B cell (primary cell): ENCODE results near the gene ZMIZ1. TPM values are rescaled to one million over a fixed set of nuclear protein-coding genes. Genes with fewer than 3 reads are reported as not detected.

Experiments
- ATAC-seq: fragments of 200-7000 bp; cut with Tn5 transposase; one replicate; pipeline ENCODE4 v1.10.0; 2021; ENCODE audit warnings: low read depth, mild to moderate bottlenecking, moderate number of reproducible peaks, moderate library complexity
- CTCF ChIA-PET: fragments of 350-600 bp; sonication (Branson Sonifier 250); formaldehyde crosslinking; loops from one replicate; lab custom pipeline; 2021; ENCODE audit warnings: antibody characterized with exemption, inconsistent platforms; lab: Charles Lee
- POLR2A ChIA-PET: fragments of 350-600 bp; sonication (Branson Sonifier 250); formaldehyde crosslinking; loops from one replicate; lab custom pipeline; 2021; ENCODE audit warnings: antibody characterized with exemption; lab: Charles Lee
- DNase-seq: peaks from one replicate; pipeline ENCODE4 v3.0.0; 2013
- H2AFZ ChIP-seq: 2 replicates; pipeline ENCODE4 v1.6.1; 2012; ENCODE audit warnings: mild to moderate bottlenecking, low read depth, low read length; ENCODE audit not compliant: insufficient read depth, poor library complexity, severe bottlenecking
- H3K27ac ChIP-seq, 2 donors: 1 replicate in 1 of 2; 2 replicates in 1 of 2; pipeline ENCODE4 v1.5.1; 2012 to 2013; ENCODE audit warnings: low read length in 2 of 2, mild to moderate bottlenecking in 2 of 2, moderate library complexity in 1 of 2
- H3K27me3 ChIP-seq, 4 experiments: fragments of 200-600 bp in 1 of 4; sonication (generic) in 1 of 4; replicated peaks in 1 of 4; 1 replicate in 2 of 4; 2 replicates in 2 of 4; pipeline versions ENCODE4 v1.6.1 to v1.7.0; 2013 to 2016; ENCODE audit warnings: low read length in 3 of 4, mild to moderate bottlenecking in 2 of 4, mixed read lengths in 1 of 4, moderate library complexity in 1 of 4; ENCODE audit not compliant: insufficient read depth in 4 of 4, control insufficient read depth in 3 of 4; ENCODE audit errors: control extremely low read depth in 1 of 4
- H3K36me3 ChIP-seq, 2 experiments: replicated peaks in 1 of 2; 1 replicate in 1 of 2; 2 replicates in 1 of 2; pipeline versions ENCODE4 v1.6.1 to v1.7.1; 2013; ENCODE audit warnings: low read length in 1 of 2; ENCODE audit not compliant: insufficient read depth in 2 of 2, control insufficient read depth in 1 of 2; ENCODE audit errors: control extremely low read depth in 1 of 2, extremely low read depth in 1 of 2
- H3K4me1 ChIP-seq, 2 donors: fragments of 200-600 bp in 1 of 2; sonication (generic) in 1 of 2; 1 replicate in 1 of 2; 2 replicates in 1 of 2; pipeline versions ENCODE4 v1.5.1 to v1.6.1; 2013 to 2017; ENCODE audit warnings: low read length in 2 of 2; ENCODE audit not compliant: control insufficient read depth in 2 of 2, insufficient read depth in 2 of 2
- H3K4me2 ChIP-seq: replicated peaks from 2 replicates; pipeline ENCODE3; 2012; ENCODE audit warnings: mild to moderate bottlenecking, low read depth, low read length; ENCODE audit not compliant: poor library complexity, severe bottlenecking
- H3K4me3 ChIP-seq, 5 experiments: fragments of 200-600 bp in 1 of 5; sonication (generic) in 1 of 5; 1 replicate in 3 of 5; 2 replicates in 2 of 5; pipeline versions ENCODE4 v1.5.1 to v1.7.0; 2011 to 2016; ENCODE audit warnings: low read length in 4 of 5, mild to moderate bottlenecking in 4 of 5, low read depth in 2 of 5, control low read depth in 1 of 5, moderate library complexity in 1 of 5; ENCODE audit not compliant: insufficient read depth in 1 of 5; ENCODE audit errors: control extremely low read depth in 1 of 5, extremely low read depth in 1 of 5
- H3K79me2 ChIP-seq: fragments of 200-600 bp; sonication (generic); one replicate; pipeline ENCODE4 v1.6.0; 2016; ENCODE audit warnings: low read length; ENCODE audit not compliant: control insufficient read depth, insufficient read depth
- H3K9ac ChIP-seq: fragments of 200-600 bp; sonication (generic); 2 replicates; pipeline ENCODE4 v1.6.1; 2017; ENCODE audit warnings: mild to moderate bottlenecking, low read length, moderate library complexity
- H3K9me3 ChIP-seq, 3 donors: one replicate each; pipeline versions ENCODE4 v1.6.1 to v1.7.1; 2013; ENCODE audit warnings: low read length in 2 of 3; ENCODE audit not compliant: control insufficient read depth in 2 of 3, insufficient read depth in 1 of 3; ENCODE audit errors: control extremely low read depth in 1 of 3
- H4K20me1 ChIP-seq: 2 replicates; pipeline ENCODE4 v1.6.0; 2012; ENCODE audit warnings: mild to moderate bottlenecking, low read length; ENCODE audit not compliant: insufficient read depth, control insufficient read depth, poor library complexity, severe bottlenecking
- H3K27ac Mint-ChIP-seq: one replicate; pipeline ENCODE4 v1.8.0; 2021; ENCODE audit warnings: mixed read lengths
- H3K27me3 Mint-ChIP-seq: one replicate; pipeline ENCODE4 v1.8.0; 2021; ENCODE audit warnings: mixed read lengths
- H3K4me1 Mint-ChIP-seq: one replicate; pipeline ENCODE4 v1.8.0; 2021; ENCODE audit warnings: mixed read lengths
- H3K4me3 Mint-ChIP-seq: one replicate; pipeline ENCODE4 v1.8.0; 2021; ENCODE audit warnings: mixed read lengths
- H3K9me3 Mint-ChIP-seq: one replicate; pipeline ENCODE4 v1.8.0; 2022; ENCODE audit warnings: mixed read lengths; ENCODE audit not compliant: insufficient read depth
- CTCF ChIP-seq: fragments of 200-600 bp; IDR thresholded peaks from one replicate; pipeline ENCODE4 v1.8.0; 2022; ENCODE audit warnings: antibody characterized with exemption, mild to moderate bottlenecking
- EZH2 ChIP-seq: IDR thresholded peaks from 2 replicates; pipeline ENCODE4 v1.6.1; 2012; ENCODE audit warnings: borderline replicate concordance, low read depth, mild to moderate bottlenecking, moderate library complexity, low read length; ENCODE audit not compliant: insufficient read depth, poor library complexity, severe bottlenecking
- WGBS: methylation state at CpG from one replicate; pipeline ENCODE4 v1.1.5; 2013; ENCODE audit warnings: missing lambda C conversion rate; ENCODE audit not compliant: insufficient coverage; 5-methylcytosine and 5-hydroxymethylcytosine counted together
- intact Hi-C: fragments of 100-400 bp; cut with micrococcal nuclease; formaldehyde crosslinking; loops from one replicate; pipeline ENCODE4 v1.10.0; 2022
- polyA plus RNA-seq: library from polyadenylated mRNA; depleted of rRNA; stranded (reverse); fragments of >200 nt; gene quantifications from 2 replicates; pipeline ENCODE4 v1.2.3, GENCODE V29; 2012
- total RNA-seq, 2 donors: library from RNA; stranded (reverse); fragments of 120-200 nt in 1 of 2; gene quantifications; 1 replicate in 1 of 2; 2 replicates in 1 of 2; pipeline versions ENCODE4 v1.2.3 to v1.2.4, GENCODE V29; 2013 to 2022

The ZMIZ1 gene
- total and polyA plus RNA-seq, 2 donors (not counting 1 experiment from before 2014, with no cell fraction given), result 14.3 to 64.9 TPM

DNA sequence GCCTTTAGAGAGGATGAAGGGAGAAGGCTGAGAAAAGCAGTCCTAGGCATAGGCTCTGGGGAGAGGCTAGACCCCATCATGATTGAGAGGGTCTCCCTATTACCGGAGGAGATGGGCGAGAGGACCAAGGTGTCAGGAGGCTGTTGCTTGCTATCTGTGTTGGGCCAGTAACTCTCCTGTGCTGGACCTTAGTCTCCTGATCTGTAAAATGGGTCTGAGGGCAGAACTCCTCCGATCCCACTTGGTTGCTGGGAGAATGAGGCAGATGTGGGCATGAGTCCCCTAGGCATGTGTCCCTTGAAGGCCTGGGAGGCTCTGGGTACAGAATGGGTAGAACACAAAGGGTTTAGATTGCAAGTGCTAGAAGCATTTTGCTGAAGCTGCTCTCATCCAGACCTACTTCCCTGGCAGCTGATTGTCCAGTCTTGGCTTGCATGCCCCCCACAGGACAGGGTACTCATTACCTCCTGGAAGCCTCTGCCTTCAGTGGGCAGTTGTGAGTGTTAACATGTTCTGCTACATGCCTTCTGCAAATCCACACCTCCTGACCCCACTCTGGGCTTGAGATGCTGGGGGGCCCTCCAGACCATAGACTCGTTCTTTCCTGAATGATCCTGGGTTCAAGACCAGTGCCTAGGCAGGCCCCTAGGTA lies 4.4 kb downstream of the ZMIZ1 start:
- Histone ChIP-seq H3K36me3 (no peaks in the 10 kb centered on the region), H3K27ac (no peak overlapping the region), H3K4me3 (no peak overlapping the region), H2AFZ (no peak overlapping the region), H3K4me2 (no peak overlapping the region), H3K9ac (no peak overlapping the region), H3K27me3 (peaks cover 0 to 47% (median 32%) of the 10 kb centered on the region in 4 experiments), H4K20me1 (no peaks in the 10 kb centered on the region), H3K9me3 (no peaks in the 10 kb centered on the region), H3K4me1 (peaks cover 16 to 25% of the 10 kb centered on the region in 2 donors), H3K79me2 (peaks cover 17% of the 10 kb centered on the region)
- TF ChIP-seq CTCF (no peak), EZH2 (no peak)
- Mint-ChIP-seq H3K4me1 (peaks cover 23% of the 10 kb centered on the region), H3K4me3 (no peak overlapping the region), H3K27ac (no peak overlapping the region), H3K27me3 (peaks cover 45% of the 10 kb centered on the region), H3K9me3 (no peaks in the 10 kb centered on the region)
- 90% methylated on average over 4 of the region's 4 CpGs for WGBS
- CTCF ChIA-PET, result interaction anchor here (0.6 kb wide), 1 partner anchor 1036 kb away, joined by 3 read pairs; no protein-coding TSS in a partner anchor
- DNase-seq (no peak), ATAC-seq (no peak)
- intact Hi-C loops, result no loop called here
- POLR2A ChIA-PET, result no interaction called here

- WGBS, result 66% methylated on average over 10 of the region's 15 CpGs
- ChIA-PET POLR2A (no interaction called here), CTCF (no interaction called here)
- Mint-ChIP-seq H3K9me3 (no peaks in the 10 kb centered on the region), H3K27ac (no peak overlapping the region), H3K4me1 (peaks cover 23% of the 10 kb centered on the region), H3K4me3 (no peak overlapping the region), H3K27me3 (peaks cover 51% of the 10 kb centered on the region)
- no peak overlapping the region for H3K27ac ChIP-seq
- H3K4me2 ChIP-seq, result no peak overlapping the region
- no peaks in the 10 kb centered on the region for H3K36me3 ChIP-seq
- H3K4me3 ChIP-seq, result no peak overlapping the region
- DNase-seq, result no peak
- peaks cover 0 to 47% (median 32%) of the 10 kb centered on the region in 4 experiments for H3K27me3 ChIP-seq
- no peak overlapping the region for H2AFZ ChIP-seq
- peaks cover 21% of the 10 kb centered on the region for H3K79me2 ChIP-seq
- H3K9ac ChIP-seq, result no peak overlapping the region
- intact Hi-C loops, result no loop called here
- TF ChIP-seq CTCF (no peak), EZH2 (no peak)
- no peaks in the 10 kb centered on the region for H3K9me3 ChIP-seq
- no peaks in the 10 kb centered on the region for H4K20me1 ChIP-seq
- ATAC-seq, result no peak
- H3K4me1 ChIP-seq, result peaks cover 15 to 21% of the 10 kb centered on the region in 2 donors
These were observed 5.1 kb downstream of the ZMIZ1 start for GRCh38 chr10:79073784-79074432.
